SJCRH30 (cell line): ENCODE measurements around the gene OR4D1. TPM values are rescaled to one million over a fixed set of nuclear protein-coding genes. Genes with fewer than 3 reads are reported as not detected.
"Not testable (repeated sequence)": the region's sequence is repeated elsewhere in the genome, so short reads cannot be mapped to it uniquely, and the experiment has no call there.

ENCODE experiments used
- DNase-seq, 2 experiments: peaks; one replicate each; pipeline ENCODE4 v3.0.0-alpha.2; 2015 to 2020
- H3K27ac ChIP-seq: fragments of 250-450 bp; sonication (Bioruptor Pico); 2 replicates; pipeline ENCODE4 v1.5.1; 2020; ENCODE audit warnings: mild to moderate bottlenecking, moderate library complexity
- H3K27me3 ChIP-seq: fragments of 250-450 bp; sonication (Bioruptor Pico); 2 replicates; pipeline ENCODE4 v1.5.1; 2020; ENCODE audit warnings: mild to moderate bottlenecking, moderate library complexity
- H3K36me3 ChIP-seq: fragments of 250-450 bp; sonication (Bioruptor Pico); 2 replicates; pipeline ENCODE4 v1.5.1; 2020; ENCODE audit warnings: mild to moderate bottlenecking, moderate library complexity
- H3K4me1 ChIP-seq: fragments of 250-450 bp; sonication (Bioruptor Pico); 2 replicates; pipeline ENCODE4 v1.5.1; 2020; ENCODE audit warnings: mild to moderate bottlenecking, moderate library complexity
- H3K4me3 ChIP-seq: fragments of 250-450 bp; sonication (Bioruptor Pico); 2 replicates; pipeline ENCODE4 v1.5.1; 2020; ENCODE audit warnings: mild to moderate bottlenecking, moderate library complexity
- H3K9me3 ChIP-seq: fragments of 250-450 bp; sonication (Bioruptor Pico); replicated peaks from 2 replicates; pipeline ENCODE4 v1.5.1; 2020; ENCODE audit warnings: mild to moderate bottlenecking, moderate library complexity
- total RNA-seq: library from RNA; depleted of rRNA; stranded (reverse); fragments of >200 nt; shearing (Covaris generic); gene quantifications from 2 replicates; pipeline ENCODE4 v1.2.3, GENCODE V29; 2014

OR4D1 gene
- total RNA-seq, 1 experiment from 2014 or later: not detected

DNA sequence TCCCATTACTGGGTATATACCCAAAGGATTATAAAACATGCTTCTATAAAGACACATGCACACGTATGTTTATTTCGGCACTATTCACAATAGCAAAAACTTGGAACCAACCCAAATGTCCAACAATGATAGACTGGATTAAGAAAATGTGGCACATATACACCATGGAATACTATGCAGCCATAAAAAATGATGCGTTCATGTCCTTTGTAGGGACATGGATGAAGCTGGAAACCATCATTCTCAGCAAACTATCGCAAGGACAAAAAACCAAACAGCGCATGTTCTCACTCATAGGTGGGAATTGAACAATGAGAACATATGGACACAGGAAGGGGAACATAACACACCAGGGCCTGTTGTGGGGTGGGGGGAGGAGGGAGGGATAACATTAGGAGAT is 15.5 kb upstream of the OR4D1 start:
- not testable (repeated sequence) for H3K4me1 ChIP-seq, H3K9me3 ChIP-seq, H3K27ac ChIP-seq, H3K36me3 ChIP-seq, H3K4me3 ChIP-seq, H3K27me3 ChIP-seq, DNase-seq

DNA sequence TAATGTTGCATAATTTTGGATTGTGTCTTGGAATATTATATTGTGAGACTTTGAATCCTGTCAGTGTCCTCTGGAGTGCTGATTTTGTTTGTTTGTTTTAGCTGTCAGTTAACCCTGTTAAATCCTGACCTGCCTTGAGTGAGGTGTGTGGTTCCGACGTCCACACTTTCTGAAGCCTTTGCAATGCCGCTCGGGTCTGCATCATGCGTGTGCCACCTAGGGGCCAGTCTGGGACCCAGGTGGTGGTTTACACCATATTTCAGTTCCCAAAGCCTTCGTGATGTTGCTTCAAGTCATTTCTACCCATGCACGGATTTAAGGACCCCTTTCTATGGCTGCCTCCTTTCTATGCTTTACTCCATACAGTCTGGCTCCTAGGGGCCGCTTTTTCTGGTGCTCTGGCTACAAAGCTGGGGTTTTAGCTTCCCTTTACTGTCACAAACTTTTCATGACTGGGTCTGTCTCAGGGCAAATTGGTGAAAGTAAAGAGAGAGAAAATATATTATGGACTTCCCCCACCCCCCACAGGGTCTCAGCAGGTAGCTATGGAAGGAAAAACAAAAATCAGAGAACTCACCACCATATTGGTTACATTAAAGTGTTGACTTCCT is 11.4 kb upstream of the OR4D1 start:
- Histone ChIP-seq H3K27ac (no peak overlapping the region), H3K4me1 (no peaks in the 10 kb centered on the region), H3K36me3 (no peaks in the 10 kb centered on the region), H3K27me3 (no peaks in the 10 kb centered on the region), H3K9me3 (no peaks in the 10 kb centered on the region), H3K4me3 (no peak overlapping the region)
- peak in 1 of 2 experiments; percentile 18 for DNase-seq

GRCh38 chr17:58141505-58141904 is 6.7 kb upstream of the OR4D1 start:
- H3K36me3 ChIP-seq: no peaks in the 10 kb centered on the region
- H3K27ac ChIP-seq: no peak overlapping the region
- H3K27me3 ChIP-seq: no peaks in the 10 kb centered on the region
- H3K9me3 ChIP-seq: peaks cover 5% of the 10 kb centered on the region
- H3K4me1 ChIP-seq: no peaks in the 10 kb centered on the region
- H3K4me3 ChIP-seq: no peak overlapping the region
- DNase-seq: no peak

DNA sequence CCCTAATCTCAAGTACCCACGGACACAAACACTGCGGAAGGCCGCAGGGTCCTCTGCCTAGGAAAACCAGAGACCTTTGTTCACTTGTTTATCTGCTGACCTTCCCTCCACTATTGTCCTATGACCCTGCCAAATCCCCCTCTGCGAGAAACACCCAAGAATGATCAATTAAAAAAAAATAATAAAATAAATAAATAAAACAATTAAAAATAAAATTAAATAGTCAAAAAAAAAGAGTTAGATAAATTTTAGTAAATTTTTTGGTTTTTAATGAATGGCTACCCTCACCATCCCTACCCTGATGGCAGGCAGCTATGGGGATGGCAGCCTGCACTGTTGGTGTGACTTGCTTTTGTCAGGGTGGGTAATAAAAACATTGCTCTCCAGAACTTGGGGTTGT is 4.8 kb upstream of the OR4D1 start:
- DNase-seq, H3K27ac ChIP-seq, H3K4me1 ChIP-seq, H3K9me3 ChIP-seq, H3K27me3 ChIP-seq, H3K36me3 ChIP-seq, H3K4me3 ChIP-seq: not testable (repeated sequence)

- no peak for DNase-seq
- H3K4me1 ChIP-seq: no peaks in the 10 kb centered on the region
- no peaks in the 10 kb centered on the region for H3K36me3 ChIP-seq
- no peak overlapping the region for H3K4me3 ChIP-seq
- no peaks in the 10 kb centered on the region for H3K27me3 ChIP-seq
- H3K27ac ChIP-seq: no peak overlapping the region
- peaks cover 5% of the 10 kb centered on the region for H3K9me3 ChIP-seq
These were observed 3.4 kb upstream of the OR4D1 start for GRCh38 chr17:58144801-58145200.

- H3K4me3 ChIP-seq: no peak overlapping the region
- no peak for DNase-seq
- peaks cover 5% of the 10 kb centered on the region for H3K9me3 ChIP-seq
- H3K27me3 ChIP-seq: no peaks in the 10 kb centered on the region
- no peaks in the 10 kb centered on the region for H3K36me3 ChIP-seq
- no peaks in the 10 kb centered on the region for H3K4me1 ChIP-seq
- H3K27ac ChIP-seq: no peak overlapping the region
These were observed 425 bp downstream of the OR4D1 start for GRCh38 chr17:58148609-58149008.

DNA sequence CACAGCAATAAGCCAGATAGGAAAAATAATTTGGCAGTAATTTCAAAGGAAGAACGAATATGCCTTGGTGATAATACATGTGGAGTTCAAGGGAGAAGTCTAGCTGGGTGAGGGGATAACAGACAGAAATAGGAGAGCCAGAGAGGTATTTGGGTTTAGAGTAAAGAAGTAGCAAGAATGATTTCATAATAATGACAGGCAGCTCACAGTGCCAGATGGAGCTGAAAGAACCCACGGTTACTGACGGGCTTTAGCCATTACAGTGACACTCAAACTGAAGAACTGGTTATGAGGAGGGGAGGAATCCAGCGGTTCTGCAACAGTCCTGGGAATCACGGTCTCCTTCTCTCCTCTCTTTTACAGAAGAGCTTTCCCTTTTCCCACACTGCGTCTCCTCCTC is 2.2 kb downstream of the OR4D1 start:
- no peak for DNase-seq
- H3K27me3 ChIP-seq: no peaks in the 10 kb centered on the region; the same call in 1 of the 2 replicates
- no peaks in the 10 kb centered on the region for H3K4me1 ChIP-seq
- H3K9me3 ChIP-seq: no peaks in the 10 kb centered on the region
- H3K4me3 ChIP-seq: no peak overlapping the region
- no peaks in the 10 kb centered on the region for H3K36me3 ChIP-seq
- H3K27ac ChIP-seq: no peak overlapping the region

- no peak overlapping the region for H3K4me3 ChIP-seq
- H3K27ac ChIP-seq: no peak overlapping the region
- no peaks in the 10 kb centered on the region for H3K36me3 ChIP-seq
- DNase-seq: no peak
- no peaks in the 10 kb centered on the region for H3K9me3 ChIP-seq
- no peaks in the 10 kb centered on the region for H3K4me1 ChIP-seq
- no peaks in the 10 kb centered on the region; the same call in 1 of the 2 replicates for H3K27me3 ChIP-seq
These were observed 4.9 kb downstream of the OR4D1 start for GRCh38 chr17:58153046-58153445.

- H3K9me3 ChIP-seq: no peaks in the 10 kb centered on the region
- H3K36me3 ChIP-seq: no peaks in the 10 kb centered on the region
- H3K27ac ChIP-seq: no peak overlapping the region
- DNase-seq: no peak
- no peak overlapping the region for H3K4me3 ChIP-seq
- H3K27me3 ChIP-seq: no peaks in the 10 kb centered on the region; the same call in 1 of the 2 replicates
- H3K4me1 ChIP-seq: no peaks in the 10 kb centered on the region
These were observed 5.5 kb downstream of the OR4D1 start for GRCh38 chr17:58153671-58154070.

DNA sequence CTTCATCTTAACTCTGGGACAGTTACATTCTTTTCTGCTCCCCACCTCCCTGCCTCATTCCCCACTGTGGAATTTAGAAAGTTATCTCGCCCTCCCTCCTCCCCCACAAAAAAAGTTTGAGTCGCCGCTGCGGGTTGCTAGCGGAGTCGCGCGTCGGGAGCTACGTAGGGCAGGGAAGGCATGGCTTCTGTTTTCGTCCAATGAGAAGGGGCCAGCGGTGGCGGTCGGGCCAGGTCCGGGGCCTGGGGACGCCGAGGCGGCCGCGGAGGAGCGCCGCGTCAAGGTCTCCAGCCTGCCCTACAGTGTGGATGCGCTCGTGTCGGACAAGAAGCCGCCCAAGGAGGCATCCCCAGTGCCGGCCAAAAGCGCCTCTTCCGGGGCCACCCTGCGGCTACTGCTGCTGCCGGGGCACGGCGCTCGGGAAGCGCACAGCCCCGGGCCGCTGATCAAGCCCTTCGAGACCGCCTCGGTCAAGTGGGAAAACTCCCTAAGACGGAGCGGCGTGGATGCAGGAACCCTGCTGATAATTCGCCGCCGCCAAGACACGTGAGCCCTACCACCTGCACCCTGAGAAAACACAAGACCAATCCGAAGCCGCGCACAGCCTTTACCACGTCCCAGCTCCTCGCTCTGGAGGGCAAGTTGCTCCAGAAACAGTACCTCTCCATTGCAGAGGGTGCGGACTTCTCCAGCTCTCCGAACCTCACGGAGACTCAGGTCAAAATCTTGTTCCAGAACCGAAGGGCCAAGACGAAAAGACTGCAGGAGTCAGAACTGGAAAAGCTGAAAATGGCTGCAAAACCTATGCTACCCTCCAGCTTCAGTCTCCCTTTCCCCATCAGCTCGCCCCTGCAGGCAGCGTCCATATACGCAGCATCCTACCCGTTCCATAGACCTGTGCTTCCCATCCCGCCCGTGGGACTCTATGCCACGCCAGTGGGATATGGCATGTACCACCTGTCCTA is 8.9 kb downstream of the OR4D1 start:
- no peaks in the 10 kb centered on the region for H3K36me3 ChIP-seq
- H3K4me1 ChIP-seq: no peaks in the 10 kb centered on the region
- DNase-seq: no peak
- H3K27ac ChIP-seq: no peak overlapping the region
- H3K4me3 ChIP-seq: no peak overlapping the region
- no peaks in the 10 kb centered on the region; the same call in 1 of the 2 replicates for H3K27me3 ChIP-seq
- no peaks in the 10 kb centered on the region for H3K9me3 ChIP-seq

DNA sequence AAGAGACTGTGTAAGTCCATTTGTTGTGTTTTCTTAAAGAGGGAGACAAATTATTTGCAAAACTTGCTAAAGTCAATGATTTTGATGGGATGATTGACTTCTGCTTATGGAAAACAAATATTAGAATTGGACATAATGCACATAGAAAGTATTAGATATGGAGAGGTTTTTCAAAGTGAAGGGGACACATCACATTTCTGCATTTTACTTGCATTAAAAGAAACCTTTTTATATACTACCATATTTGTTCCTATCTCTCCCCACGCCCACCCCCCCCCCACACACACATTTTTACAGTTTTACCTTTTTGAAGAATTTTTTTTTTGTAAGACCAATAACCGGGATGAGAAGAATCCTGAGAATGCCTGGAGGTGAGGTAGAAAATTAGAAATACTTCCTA is 10.0 kb downstream of the OR4D1 start:
- Histone ChIP-seq H3K27ac (no peak overlapping the region), H3K27me3 (no peaks in the 10 kb centered on the region; the same call in 1 of the 2 replicates), H3K4me1 (no peaks in the 10 kb centered on the region), H3K9me3 (no peaks in the 10 kb centered on the region), H3K4me3 (no peak overlapping the region), H3K36me3 (no peaks in the 10 kb centered on the region)
- DNase-seq: no peak

DNA sequence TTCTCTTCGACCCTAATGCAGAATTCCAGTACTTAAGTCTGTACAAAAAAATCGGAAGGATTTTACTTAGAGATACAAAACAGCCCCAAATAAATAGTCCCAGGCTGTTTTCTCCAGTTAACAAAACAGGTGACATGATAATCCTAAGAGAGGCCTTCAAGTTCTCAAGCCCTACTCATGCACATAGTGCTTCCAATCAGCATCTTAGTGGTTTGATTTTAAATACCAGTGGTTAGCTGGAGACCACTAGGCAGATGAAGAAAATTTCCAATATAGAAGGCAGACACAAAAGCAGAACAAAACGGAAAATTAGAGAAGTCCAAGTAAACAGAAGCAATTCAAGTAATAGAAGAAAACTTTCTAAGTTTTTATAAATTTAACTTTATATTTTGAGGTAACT is 13.4 kb downstream of the OR4D1 start:
- Histone ChIP-seq H3K9me3 (no peaks in the 10 kb centered on the region), H3K36me3 (no peaks in the 10 kb centered on the region)
- DNase-seq: no peak

GRCh38 chr17:58165981-58166380 is 17.8 kb downstream of the OR4D1 start:
- no peak overlapping the region for H3K4me3 ChIP-seq
- H3K4me1 ChIP-seq: no peaks in the 10 kb centered on the region
- no peak for DNase-seq
- no peaks in the 10 kb centered on the region for H3K9me3 ChIP-seq
- H3K36me3 ChIP-seq: no peaks in the 10 kb centered on the region
- H3K27ac ChIP-seq: no peak overlapping the region
- H3K27me3 ChIP-seq: no peaks in the 10 kb centered on the region

More for the DNA sequence above, 13.4 kb downstream of the OR4D1 start:
- Histone ChIP-seq H3K27ac (no peak overlapping the region), H3K4me3 (no peak overlapping the region), H3K4me1 (no peaks in the 10 kb centered on the region), H3K27me3 (no peaks in the 10 kb centered on the region)

GRCh38 chr17:58166682-58167081 is 18.5 kb downstream of the OR4D1 start, which contains the start of gene OR4D2:
Gene OR4D2, plus strand, starts transcription at chr17:58166982. Its CDS starts 2,674 bp downstream, at chr17:58169656.
- 0 out of 2 replicates have a peak, but pooled peaks cover 4% of the 10 kb centered on the region for H3K27me3 ChIP-seq
- DNase-seq: no peak
- no peaks in the 10 kb centered on the region for H3K4me1 ChIP-seq
- H3K9me3 ChIP-seq: no peaks in the 10 kb centered on the region
- H3K27ac ChIP-seq: no peak within 1 kb of the TSS
- H3K4me3 ChIP-seq: no peak within 1 kb of the TSS
- no peaks in the 10 kb centered on the region for H3K36me3 ChIP-seq

- Histone ChIP-seq H3K4me3 (no peak overlapping the region), H3K27me3 (0 out of 2 replicates have a peak, but pooled peaks cover 4% of the 10 kb centered on the region), H3K9me3 (no peaks in the 10 kb centered on the region), H3K27ac (no peak overlapping the region), H3K4me1 (no peaks in the 10 kb centered on the region), H3K36me3 (no peaks in the 10 kb centered on the region)
- DNase-seq: no peak
These were observed 22.4 kb downstream of the OR4D1 start for GRCh38 chr17:58170622-58171021.
